ENCODE results near the gene SDF4. TPM values are rescaled to one million over a fixed set of nuclear protein-coding genes. Genes with fewer than 3 reads are reported as not detected.

SDF4 gene
- total and polyA plus RNA-seq, 2 donors (not counting 1 experiment from before 2014, with no cell fraction given) = 100 to 143 TPM

DNA sequence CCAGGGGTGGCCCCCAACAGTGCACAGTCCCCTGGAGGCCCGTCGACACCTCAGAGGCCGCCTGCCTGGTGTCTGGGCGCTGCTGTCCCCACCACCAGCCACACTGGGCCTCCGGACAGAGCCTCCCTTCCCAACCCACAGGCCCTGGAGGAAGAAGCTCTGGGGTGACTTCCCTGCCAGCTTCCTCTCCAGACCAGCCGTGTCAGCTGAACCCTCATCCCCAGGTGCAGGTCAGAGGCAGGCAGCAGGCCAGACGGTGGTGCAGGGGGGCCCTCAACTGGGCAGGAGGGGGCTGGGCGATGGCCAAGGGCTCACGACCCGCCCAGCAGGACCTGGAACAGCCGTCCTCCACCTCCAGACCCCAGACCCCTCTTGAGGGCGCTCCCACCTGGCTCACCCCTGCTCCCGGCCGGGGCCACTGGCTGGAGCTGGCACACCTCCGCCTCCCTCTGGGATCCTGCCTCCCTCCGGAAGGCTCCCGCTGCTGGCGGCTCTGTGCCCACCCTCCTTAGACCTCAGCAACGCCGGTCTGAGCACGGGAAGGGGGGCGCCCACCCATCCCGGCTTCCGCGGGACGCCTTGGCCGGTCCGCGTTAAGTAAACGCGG, 25.9 kb downstream of the SDF4 start:
- CTCF ChIA-PET = interaction anchor here (0.7 to 4.9 kb wide), 2 partner anchors 84 to 86 kb away, joined by 3 to 39 read pairs; no protein-coding TSS in a partner anchor
- WGBS (ENCODE audit: insufficient coverage) = 11% methylated on average over 30 of the region's 31 CpGs
- Mint-ChIP-seq H3K27me3 (peaks cover 9% of the 10 kb centered on the region), H3K9me3 (ENCODE audit: insufficient read depth) (no peaks in the 10 kb centered on the region), H3K4me1 (peaks cover 26% of the 10 kb centered on the region), H3K27ac (no peak overlapping the region), H3K4me3 (peak overlapping the region; percentile 88)
- Histone ChIP-seq H3K4me2 (replicated peaks; ENCODE audit: low read depth, low read length, poor library complexity, severe bottlenecking) (peak overlapping the region; percentile 97), H3K4me3 (ENCODE audit: control extremely low read depth in 1 of 5, extremely low read depth in 1 of 5, insufficient read depth in 1 of 5, low read depth in 2 of 5, low read length in 4 of 5) (peak overlapping the region in 4 of 5 experiments; percentile 34 to 61 (median 50)), H3K9ac (ENCODE audit: low read length) (peak overlapping the region; percentile 64), H3K36me3 (replicated peaks in 1 of 2; ENCODE audit: control extremely low read depth in 1 of 2, control insufficient read depth in 1 of 2, extremely low read depth in 1 of 2, insufficient read depth in 2 of 2, low read length in 1 of 2) (no peaks in the 10 kb centered on the region), H3K79me2 (ENCODE audit: control insufficient read depth, insufficient read depth, low read length) (no peaks in the 10 kb centered on the region), H3K27me3 (replicated peaks in 1 of 4; ENCODE audit: control extremely low read depth in 1 of 4, control insufficient read depth in 3 of 4, insufficient read depth in 4 of 4, low read length in 3 of 4) (peaks cover 0 to 40% (median 12%) of the 10 kb centered on the region in 4 experiments), H3K9me3 (ENCODE audit: control extremely low read depth in 1 of 3, control insufficient read depth in 2 of 3, insufficient read depth in 1 of 3, low read length in 2 of 3) (peaks cover 0 to 19% (median 0%) of the 10 kb centered on the region in 3 donors), H4K20me1 (ENCODE audit: control insufficient read depth, insufficient read depth, low read length, poor library complexity, severe bottlenecking) (no peaks in the 10 kb centered on the region), H2AFZ (ENCODE audit: insufficient read depth, low read depth, low read length, poor library complexity, severe bottlenecking) (peak overlapping the region; percentile 76), H3K4me1 (ENCODE audit: control insufficient read depth in 2 of 2, insufficient read depth in 2 of 2, low read length in 2 of 2) (peaks cover 44 to 51% of the 10 kb centered on the region in 2 donors), H3K27ac (ENCODE audit: low read length in 2 of 2) (no peak overlapping the region)
- ATAC-seq (ENCODE audit: low read depth) (no peak), DNase-seq (peak; percentile 56)
- POLR2A ChIA-PET = interaction anchor here (0.6 to 1.2 kb wide), 3 partner anchors 32 to 126 kb away, joined by 3 to 4 read pairs (median 4); partner anchors contain the start of gene TTLL10
- intact Hi-C loops (cut with micrococcal nuclease) = loop anchor here (5.0 to 10.0 kb wide), 2 partner anchors 49 to 171 kb away; no protein-coding TSS in a partner anchor
- TF ChIP-seq, protein P1, sequence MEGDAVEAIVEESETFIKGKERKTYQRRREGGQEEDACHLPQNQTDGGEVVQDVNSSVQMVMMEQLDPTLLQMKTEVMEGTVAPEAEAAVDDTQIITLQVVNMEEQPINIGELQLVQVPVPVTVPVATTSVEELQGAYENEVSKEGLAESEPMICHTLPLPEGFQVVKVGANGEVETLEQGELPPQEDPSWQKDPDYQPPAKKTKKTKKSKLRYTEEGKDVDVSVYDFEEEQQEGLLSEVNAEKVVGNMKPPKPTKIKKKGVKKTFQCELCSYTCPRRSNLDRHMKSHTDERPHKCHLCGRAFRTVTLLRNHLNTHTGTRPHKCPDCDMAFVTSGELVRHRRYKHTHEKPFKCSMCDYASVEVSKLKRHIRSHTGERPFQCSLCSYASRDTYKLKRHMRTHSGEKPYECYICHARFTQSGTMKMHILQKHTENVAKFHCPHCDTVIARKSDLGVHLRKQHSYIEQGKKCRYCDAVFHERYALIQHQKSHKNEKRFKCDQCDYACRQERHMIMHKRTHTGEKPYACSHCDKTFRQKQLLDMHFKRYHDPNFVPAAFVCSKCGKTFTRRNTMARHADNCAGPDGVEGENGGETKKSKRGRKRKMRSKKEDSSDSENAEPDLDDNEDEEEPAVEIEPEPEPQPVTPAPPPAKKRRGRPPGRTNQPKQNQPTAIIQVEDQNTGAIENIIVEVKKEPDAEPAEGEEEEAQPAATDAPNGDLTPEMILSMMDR (IDR thresholded peaks at IDR 0.05) = no peak
- no peak for TF ChIP-seq EZH2 (IDR thresholded peaks at IDR 0.05; ENCODE audit: borderline replicate concordance, insufficient read depth, low read depth, low read length, poor library complexity, severe bottlenecking)

Measured in B cell (primary cell).